Ammon's horn (tissue), 1 donor: Measurements from ENCODE around the gene NDUFS3.
"Not testable (repeated sequence)": the region's sequence is repeated elsewhere in the genome, so short reads cannot be mapped to it uniquely, and the experiment has no call there.

ENCODE experiments used
- DNase-seq: peaks from one replicate; pipeline ENCODE4 v3.0.0-alpha.2; 2016; ENCODE audit warnings: low spot score

NDUFS3 gene

DNA sequence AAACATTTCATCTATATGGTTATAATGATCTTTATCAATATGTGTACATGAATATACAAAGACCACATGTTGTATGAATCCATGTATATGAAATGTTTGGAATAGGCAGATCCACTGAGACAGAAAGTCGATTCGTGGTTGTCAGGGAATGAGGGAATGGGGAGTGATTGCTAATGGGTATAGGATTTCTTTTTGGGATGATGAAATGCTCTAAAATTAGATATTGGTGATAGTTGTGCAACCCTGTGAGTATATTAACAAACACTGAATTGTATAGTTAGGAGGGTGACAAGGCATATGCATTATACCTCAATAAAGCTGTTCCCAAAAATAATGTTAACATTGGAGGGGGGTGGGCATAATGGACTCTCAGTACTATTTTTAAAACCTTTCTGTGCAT is 18.4 kb upstream of the NDUFS3 start:
- DNase-seq = no peak

- not testable (repeated sequence) for DNase-seq
Measured at GRCh38 chr11:47562393-47562792, 16.5 kb upstream of the NDUFS3 start.

DNA sequence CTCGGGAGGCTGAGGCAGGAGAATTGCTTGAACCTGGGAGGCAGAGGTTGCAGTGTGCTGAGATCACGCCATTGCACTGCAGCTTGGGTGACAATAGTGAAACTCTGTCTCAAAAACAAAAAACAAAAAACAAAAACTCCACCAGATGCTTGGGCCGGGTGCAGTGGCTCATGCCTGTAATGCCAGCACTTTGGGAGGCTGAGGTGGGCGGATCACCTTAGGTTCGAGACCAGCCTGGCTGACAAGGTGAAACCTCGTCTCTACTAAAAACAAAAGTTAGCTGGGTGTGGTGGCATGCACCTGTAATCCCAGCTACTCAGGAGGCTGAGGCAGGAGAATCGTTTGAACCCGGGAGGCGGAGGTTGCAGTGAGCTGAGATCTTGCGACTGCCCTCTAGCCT is 14.5 kb upstream of the NDUFS3 start:
- not testable (repeated sequence) for DNase-seq

DNA sequence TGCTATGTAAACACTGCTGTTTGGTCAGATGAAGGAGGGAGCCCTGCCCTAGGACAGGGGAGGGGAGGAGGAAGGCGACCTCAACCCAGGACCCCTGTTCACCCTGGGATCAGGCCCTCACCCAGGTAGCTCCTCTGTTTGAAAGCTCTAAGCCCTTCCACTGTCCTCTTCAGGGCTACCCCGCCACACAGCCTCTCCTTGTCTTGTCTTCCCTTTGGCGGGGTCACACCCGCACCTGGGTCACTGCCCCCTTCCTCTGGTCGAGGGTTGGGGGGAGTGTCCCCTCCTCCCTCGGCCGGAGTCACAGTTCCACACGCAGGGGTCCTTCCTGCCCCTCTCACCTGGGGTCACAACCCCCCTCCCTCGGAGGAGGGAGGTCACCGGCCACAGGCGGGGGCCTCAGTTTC is 13.9 kb upstream of the NDUFS3 start:
- no peak for DNase-seq

DNA sequence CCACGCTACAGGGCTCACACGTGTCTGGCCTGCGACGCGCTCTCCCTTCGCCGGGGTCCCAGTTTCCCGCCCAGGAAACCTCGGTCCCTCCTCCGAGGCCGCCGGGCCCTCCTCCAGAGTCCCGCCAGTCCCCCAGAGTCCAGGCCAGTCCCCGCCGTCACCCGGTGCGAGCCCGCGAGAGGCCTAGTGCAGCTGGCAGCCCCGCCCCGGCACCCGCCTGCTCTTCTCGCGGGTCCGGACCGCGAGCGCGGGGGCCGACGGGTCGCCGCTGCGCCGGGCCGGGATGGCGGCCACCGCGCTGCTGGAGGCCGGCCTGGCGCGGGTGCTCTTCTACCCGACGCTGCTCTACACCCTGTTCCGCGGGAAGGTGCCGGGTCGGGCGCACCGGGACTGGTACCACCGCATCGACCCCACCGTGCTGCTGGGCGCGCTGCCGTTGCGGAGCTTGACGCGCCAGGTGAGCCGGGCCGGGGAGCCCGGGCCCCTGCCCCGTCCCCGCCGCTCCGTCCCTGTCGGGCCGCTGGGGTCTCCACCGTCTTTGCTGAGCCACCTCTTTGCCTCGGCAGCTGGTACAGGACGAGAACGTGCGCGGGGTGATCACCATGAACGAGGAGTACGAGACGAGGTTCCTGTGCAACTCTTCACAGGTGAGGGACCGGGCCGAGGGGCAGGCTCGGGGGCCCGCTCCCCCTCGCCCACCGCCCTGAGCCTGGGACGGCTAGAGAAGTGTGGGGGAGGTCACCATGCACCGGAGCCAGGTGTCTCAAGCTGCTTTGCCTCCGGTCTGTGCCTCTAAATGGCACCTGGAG is 13.3 kb upstream of the NDUFS3 start, which contains the start of gene PTPMT1:
Gene PTPMT1 (plus strand): TSS at position 260 of the 809 bp plus-strand sequence. CDS start 24 bp downstream, at position 284.
- DNase-seq = peak; percentile 51

- no peak for DNase-seq
Measured at GRCh38 chr11:47566149-47566698, 12.7 kb upstream of the NDUFS3 start.

- no peak for DNase-seq
Measured at GRCh38 chr11:47569646-47570045, 9.2 kb upstream of the NDUFS3 start.

- DNase-seq = no peak
Measured at GRCh38 chr11:47570651-47571356, 8.1 kb upstream of the NDUFS3 start.

DNA sequence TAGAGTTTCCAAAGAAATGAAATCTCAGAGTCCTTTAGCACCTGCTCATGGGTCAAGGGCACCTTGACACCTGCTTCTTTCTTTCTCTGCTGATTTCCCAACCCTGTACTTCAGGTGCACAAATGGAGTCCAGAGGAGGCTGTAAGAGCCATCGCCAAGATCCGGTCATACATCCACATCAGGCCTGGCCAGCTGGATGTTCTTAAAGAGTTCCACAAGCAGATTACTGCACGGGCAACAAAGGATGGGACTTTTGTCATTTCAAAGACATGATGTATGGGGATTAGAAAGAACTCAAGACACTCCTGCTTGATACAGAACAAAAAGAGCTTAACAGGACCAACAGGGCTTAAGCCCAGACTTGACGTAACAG is 7.5 kb upstream of the NDUFS3 start:
- DNase-seq = no peak

DNA sequence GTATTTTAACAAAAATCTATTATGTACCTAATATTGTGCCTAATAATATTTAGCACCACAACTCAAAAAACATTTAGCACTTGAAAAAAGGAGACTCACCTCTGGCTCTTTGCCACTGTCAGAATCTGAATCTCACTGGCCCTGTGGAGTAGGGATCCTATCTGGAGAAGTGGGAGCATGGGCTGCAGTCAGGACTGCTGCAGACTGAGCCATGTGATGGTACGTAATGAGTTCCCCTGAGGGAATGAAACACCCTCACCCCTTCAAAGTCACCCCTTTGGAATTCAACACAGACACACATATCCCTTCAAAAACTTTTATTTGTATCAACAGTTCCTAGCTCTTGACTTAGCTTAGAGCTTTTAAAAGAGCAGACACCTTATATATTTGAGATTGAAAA is 7.0 kb upstream of the NDUFS3 start:
- no peak for DNase-seq

- no peak for DNase-seq
Measured at GRCh38 chr11:47572715-47573255, 6.1 kb upstream of the NDUFS3 start.

- DNase-seq = peak; percentile 70
Measured at GRCh38 chr11:47573321-47573720, 5.6 kb upstream of the NDUFS3 start.

DNA sequence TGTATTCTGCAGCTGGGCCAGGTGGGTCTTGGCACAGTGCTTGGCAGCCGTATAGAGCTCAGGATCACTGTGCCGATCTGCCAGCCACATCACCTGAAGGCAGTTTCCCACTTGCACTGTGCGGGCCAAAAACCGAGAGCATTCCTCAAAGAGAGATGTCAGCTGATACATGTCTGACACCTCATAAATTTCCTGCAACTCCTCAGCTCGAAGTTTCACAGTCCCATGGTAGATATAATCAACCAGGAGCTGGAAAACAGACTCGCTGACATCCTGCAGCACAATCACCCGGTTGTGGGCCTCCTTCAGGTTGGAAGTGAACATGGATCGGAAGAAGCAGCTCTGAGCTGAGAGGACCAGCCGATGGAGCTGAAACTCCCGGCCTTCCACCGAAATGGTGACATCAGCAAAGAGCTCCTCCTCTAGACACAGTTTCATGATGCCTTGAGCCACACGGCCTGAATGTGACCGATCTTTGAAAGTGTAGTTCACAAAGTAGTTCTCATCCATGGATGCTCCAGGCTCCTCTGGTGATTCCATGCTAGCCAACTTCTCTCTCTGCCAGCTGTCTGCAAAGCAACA is 1.3 kb upstream of the NDUFS3 start:
- peak; percentile 27 for DNase-seq

- no peak for DNase-seq
Measured at GRCh38 chr11:47583844-47584243, 5.0 kb downstream of the NDUFS3 start.

- no peak for DNase-seq
Measured at GRCh38 chr11:47586098-47586855, 7.4 kb downstream of the NDUFS3 start, which contains the start of gene FAM180B. TSS of gene FAM180B (plus strand) at chr11:47586678. CDS start at chr11:47586769, 91 bp downstream.

DNA sequence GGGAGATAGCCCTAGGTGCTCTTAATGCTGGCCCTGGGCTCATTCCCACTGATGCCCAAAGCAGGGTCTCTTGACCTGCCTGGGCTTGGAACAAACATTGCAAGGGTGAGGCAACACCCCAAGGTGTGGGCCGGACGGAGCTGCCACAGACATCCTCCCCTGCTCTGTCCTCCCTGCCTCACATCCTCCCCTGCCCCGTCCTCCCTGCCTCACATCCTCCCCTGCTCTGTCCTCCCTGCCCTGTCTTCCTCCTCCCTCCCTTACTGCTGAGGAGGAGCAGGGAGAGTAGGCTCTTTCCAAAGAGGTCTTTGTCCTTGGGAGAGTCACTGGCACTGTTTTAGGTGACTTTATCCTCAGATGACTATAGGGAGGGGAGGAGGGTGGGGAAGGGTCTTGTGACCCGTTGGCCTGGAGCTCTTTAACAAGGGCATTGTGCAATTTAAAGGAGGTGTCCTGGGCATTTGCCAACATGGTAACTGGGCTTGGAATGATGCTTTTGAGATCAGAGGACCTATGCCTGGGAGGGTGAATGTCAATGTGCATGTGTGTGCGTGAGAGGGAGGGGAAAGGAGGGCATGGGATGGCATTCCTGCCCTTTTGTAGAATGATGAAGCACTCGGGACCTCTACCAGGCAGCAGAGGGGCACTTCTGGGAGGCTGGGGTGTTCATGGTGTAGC is 8.3 kb downstream of the NDUFS3 start:
- no peak for DNase-seq

- DNase-seq = peak; percentile 78
Measured at GRCh38 chr11:47587723-47588326, 9.0 kb downstream of the NDUFS3 start.

GRCh38 chr11:47589118-47589517 is 10.2 kb downstream of the NDUFS3 start:
- DNase-seq = no peak

DNA sequence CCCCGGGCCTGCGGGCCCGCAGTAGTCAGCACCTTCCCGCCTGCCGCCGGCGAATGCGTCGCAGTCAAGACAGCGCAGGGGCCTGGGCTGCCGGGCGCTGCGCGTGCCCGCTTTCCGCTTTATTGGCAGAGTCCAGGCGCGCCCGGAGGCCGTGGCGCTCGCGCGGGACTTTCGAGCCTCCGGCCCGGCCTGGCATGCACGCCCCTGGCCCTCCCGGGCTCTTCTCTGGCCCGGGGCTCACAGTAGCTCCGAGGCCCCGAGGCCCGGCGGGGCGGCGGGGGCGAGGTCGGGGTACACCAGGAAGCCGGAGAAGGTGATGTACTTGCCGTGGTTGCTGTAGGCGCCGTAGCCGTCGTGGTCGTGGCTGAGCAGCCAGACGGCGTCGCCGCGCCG is 10.7 kb downstream of the NDUFS3 start:
- no peak for DNase-seq
